NCI-H2171 treated with DMSO at 0.1 percent for 48 hours (cell line): ENCODE results near the gene SNAI1.

ENCODE experiments used
- DNase-seq: peaks from one replicate; lab custom pipeline; 2025; lab: John Stamatoyannopoulos, UW

Gene SNAI1

DNA sequence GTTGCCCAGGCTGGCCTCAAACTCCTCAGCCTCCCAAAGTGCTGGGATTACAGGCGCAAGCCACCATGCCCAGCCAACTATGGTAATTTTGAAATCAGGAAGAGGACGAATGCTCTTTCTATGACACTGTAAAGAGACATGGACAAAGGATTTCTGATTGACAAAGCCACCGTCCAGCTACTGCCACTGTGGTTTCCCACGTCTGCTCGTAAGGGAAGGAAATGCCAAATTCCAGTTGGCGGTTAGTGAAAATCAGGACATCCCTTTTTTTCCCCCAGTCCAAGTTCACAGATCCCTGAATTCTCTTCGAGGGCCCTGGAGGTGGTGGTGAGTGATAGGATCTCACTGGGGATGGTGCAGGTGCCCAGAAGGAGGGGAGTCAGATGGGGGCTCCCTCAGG lies 31.2 kb downstream of the SNAI1 start:
- DNase-seq = no peak

DNA sequence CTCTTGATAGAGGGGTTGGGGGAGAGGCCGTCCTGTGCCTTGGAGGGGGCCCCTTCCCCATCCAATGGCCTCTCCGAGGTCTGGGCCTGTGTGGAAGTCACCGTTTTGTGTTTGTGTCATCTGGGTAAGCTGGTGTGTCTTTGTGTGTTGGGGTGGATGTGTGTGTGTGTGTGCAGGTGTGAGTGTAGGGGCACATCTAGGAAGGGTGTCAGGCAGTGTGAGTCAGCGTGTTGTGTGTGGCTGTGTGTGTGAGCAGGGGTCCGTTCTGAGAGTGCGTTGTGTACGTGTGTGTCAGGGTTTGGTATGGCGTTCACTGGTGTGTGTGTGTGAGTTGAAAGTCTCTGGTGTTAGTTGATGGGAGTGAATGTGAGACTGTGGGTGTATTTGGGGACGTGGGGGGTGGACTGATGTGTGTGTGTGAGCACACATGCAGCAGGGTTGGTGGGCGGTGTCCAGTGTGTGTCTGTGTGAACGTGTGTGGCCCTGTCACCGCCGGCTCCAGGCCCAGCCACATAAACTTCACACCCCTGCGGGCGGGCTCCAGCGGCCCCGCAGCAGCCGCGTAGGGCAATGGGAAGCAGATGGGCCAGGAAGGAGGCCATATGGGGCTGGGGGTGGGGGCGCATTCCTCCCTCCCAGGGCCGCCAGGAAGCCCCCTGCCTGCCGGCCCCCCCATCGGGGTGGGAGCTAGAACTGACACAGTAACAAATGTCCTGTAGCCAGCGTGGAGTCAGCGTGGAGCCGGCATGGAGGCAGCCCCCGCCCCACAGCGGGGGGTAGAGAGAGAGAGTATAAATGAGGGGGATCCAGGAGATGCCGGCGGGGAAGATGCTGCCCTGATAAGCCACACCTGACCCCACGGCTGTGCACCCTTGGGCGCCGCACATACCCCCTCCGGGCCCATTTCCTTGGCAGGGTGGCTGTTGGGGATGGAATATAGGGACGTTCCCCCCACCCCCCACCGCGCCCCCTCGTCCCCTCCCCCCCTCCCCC lies 32.1 kb downstream of the SNAI1 start:
- DNase-seq = peak; percentile 73

DNA sequence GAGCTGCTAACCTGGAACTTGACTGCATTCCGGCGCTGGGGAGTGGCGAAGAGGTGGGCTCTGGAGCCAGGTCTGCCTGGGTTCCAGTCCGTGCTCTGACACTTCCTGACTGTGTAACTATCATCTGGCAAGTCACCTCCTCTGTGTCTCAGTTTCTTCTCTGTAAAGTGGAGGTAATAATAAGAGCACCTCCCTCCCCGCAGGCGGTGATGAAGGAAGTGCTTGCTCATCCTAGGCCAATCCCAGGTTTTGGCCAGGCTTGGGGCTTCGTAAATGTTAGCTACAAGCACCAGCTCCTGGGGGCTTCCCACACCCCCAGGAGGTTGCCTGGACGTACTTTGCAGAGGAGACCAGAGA lies 32.8 kb downstream of the SNAI1 start:
- DNase-seq = no peak

DNA sequence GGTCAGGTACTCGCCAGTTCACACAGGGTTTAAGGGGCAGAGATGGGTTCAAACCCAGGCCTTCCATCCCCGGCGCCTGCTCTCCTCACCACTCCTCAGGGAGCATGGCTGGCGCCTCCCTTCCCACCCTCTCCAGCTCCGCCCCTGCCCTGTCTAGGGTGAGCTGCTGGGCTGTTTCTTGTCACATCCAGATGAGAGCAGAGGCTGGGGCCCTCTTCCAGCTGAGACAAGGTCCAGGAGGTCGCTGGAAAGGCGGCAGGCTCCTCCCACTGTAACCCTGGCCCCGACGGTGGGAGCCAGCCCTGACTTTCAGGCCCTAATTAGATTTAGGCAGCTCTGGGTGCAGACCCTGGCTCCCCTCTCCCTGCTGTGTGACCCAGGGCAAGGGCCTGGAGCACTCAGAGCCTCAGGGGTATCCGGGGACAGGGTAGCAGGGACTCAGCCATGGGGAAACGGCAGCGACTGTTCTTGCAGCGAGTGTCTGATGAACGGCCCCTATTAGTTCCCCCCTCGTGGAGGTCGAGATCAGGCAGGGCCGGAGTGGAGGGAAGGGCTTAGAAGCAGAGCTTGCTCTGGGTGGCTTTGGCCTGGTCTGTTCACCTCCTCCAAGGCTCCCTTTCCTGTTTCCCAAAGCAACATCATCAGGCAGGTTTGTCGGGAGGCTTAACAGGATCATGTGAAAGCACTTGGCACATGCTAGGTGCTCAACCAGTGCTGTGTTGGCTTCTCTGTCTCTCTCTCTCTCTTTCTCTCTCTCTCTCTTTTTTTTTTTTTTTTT lies 33.4 kb downstream of the SNAI1 start:
- DNase-seq = peak; percentile 24

DNA sequence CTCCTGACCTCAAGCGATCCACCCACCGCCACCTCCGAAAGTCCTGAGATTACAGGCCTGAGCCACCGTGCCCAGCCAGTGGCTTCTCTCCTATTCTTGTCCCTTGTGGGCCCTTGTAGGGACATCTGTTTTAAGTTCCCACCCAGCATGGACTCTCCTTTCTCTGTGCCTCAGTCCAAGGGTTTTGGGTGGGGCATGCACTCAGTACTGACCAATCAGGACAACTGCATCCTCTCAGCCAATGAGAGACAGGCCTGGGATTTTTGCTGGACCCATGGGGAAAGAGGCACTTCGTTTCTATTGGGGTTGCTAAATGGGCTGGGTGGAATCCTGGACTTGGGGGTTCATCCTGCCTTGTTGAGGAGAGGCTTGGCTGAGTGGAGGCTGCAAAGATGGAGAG lies 34.4 kb downstream of the SNAI1 start:
- no peak for DNase-seq

DNA sequence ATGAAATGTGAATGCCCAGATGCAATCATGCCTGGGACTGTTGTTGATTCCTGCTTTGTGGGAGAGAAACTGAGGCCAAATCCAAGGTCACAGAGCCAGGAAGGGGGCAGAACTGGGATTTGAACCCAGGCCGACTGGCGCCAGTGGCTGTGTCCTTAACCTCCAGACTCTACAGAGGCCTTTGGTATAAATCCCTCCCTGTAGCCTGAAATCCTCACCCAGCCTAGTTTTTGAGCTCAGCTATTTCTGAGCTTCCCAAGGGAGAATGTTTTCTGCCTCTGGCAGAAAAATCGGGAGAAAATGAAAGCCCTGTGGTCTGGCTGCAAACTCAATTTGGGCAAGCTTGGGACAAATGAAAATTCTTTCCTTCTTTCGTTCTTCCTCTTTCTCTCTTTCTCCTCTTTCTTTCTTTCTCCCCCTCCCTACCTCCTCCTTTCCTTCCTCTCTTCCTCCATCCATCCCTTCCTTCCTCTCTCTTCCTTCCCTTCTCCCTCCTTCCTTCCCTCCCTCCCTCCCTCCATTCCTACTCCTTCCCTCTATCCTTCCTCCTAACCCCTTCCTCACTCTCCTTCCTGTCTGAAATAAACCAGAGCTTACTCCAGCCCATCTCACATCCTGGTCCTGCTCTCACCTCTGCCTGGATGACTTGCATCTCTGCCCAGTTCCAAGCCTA lies 34.9 kb downstream of the SNAI1 start:
- no peak for DNase-seq

DNA sequence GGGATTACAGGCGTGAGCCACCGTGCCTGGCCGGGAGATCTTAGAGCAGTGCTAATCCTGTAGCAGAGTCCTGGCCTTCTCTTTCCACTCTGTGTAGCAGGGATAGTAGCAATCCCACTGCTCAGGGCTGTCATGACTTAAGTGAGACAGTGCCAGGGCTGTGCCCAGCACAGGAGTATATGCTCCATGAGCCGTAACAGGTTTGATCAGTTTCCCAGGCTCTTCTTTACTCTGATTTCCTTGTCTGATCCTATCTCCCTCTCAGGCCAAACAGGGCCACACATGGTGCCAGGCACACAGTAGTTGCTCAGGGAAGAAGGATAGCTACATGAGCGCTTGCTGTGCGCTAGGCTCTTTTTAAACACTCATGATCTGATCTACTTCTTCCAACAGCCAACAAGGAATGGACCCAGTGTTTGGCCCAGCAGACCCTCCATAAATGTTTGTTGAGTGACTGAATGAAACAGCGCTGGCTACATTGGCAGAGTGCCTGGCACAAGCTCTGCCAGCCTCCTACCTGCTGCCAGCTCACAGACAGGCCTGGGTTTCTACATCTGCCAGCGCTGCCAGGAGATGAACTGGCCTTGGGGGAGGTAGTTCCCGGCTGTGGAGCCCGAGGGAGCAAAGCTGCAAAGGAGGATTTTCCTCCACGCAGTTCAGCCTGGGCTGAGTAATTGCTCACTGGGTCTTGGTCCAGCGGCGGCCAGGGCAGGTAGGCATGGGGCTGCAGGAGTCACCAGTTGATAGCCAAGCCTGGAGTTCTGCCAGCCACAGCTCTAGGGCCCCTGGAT lies 36.9 kb downstream of the SNAI1 start:
- DNase-seq = no peak

DNA sequence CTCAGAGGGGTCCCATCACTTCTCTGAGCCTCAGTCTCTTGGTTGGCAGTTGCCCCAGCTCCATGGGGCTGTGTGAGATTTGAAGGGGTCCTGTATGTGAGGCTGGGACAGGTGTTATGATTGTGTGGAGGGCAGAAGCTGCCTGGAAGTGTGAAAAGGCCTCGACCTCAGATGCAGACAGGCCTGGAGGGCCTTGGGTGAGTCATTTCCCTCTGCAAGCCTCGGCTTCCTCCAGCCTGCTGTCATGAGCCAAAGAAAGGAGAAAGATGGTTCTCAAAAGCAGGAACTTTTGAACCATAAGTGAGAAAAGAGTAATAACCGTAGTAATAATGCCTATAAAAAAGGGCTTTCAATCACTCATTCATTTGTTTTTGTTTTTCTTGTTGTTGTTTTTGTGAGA lies 37.5 kb downstream of the SNAI1 start:
- no peak for DNase-seq

DNA sequence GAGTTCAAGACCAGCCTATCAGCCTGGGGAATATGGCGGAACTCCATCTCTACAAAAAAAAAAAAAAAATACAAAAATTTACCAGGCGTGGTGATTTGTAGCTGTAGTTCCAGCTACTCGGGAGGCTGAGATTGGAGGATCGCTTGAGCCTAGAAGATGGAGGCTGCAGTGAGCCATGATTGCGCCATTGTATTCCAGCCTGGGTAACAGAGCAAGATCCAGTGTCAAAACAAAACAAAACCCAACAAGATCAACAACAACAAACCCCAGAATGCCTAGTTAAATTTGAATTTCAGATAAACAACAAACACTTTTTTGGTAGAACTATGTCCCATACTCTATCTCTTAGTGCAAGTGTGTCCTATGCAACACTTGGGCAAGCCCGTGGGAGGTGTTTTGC lies 39.9 kb downstream of the SNAI1 start:
- no peak for DNase-seq

DNA sequence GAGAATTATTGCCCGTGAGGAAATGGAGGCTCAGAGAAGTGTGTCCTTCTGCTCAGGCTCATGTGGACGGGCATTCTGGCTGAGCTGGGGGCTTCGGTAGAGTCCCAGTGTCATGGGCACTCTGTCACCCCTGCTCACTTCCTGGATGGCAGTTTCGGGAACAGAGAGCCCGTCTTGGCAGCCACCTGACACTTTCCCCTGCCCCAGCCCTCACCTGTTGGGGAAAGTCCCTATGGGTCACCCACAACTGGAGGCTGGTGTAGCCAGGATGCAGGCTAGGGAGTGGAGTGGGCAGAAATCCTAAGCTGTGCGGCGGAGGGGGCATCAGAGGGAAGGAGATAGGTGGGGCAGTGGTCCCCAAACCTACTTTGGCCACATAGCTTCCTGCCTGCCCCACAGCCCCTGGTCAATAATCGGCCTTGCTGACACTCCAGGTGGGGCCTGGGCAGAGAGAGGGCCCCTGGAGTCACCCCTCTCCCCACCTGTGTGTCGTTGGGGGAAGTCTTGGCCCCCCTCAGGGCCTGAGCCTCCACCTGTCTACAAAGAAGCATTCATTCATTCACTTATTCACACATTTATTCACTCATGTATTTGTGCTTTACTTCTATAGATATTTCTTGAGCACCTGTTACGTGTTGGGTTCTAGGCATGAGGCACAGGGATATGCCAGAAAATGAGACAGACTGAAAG lies 40.5 kb downstream of the SNAI1 start:
- no peak for DNase-seq

DNA sequence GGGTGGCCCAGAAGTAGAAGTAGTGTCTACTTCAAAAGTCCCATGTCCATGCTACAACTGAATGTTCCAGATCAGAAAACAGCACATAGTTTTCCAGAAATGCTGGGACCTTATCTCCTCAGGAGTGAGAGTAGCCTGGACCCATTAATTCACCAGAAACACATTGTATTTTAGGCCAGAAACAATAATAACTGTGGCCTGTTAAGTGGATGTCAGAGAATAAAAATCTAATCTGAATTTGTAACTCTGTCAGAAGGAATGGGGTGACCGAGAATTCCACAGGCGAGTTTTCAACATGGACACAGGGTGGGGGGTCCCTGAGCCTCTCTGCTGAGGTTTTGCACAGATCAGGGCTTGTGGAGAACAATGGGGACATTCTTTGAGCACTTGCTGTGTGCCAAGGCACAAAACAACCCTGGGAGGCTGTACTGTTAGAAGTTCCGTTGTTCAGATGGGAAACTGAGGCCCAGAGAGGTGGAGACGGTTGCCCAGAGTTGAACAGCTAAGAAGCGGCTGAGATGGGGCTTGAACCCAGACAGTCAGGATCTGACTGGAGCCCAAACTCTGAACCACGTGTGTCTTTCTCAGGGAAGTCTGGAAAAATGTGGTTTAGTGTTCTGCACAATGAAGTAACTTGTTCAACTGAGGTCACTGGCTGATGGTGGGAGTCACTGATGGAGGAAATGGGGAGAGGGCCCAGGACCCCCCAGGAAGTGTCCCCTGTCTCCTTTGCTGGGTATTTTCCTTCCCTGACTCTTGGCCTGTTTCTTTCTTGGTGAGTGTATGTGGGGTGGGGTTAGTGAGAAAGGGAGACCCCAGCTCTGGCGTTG lies 44.2 kb downstream of the SNAI1 start:
- DNase-seq = no peak

DNA sequence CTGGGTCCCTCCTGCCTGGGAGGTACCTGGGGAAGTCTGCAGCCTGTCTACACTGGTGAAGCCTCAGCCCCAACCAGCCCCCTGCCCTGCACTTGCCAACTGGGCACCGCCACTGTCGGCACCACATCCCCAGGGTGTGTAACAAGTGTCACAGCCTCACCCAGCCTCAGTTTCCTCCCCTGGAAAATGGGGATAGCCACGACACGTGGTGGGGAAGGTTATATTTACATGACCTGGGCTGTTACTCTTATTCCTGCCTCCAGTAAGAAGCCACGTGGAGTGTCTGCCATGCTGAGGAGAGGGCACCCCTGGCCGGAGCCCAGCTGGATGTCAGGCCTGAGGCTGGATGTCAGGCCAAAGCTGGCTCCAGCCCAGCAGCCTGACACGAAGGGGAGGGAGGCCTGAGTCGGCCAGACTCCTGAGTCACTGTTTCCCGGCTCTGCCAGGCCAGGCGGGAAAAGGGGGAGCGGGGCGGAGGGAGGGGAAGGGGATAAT lies 44.9 kb downstream of the SNAI1 start:
- no peak for DNase-seq

DNA sequence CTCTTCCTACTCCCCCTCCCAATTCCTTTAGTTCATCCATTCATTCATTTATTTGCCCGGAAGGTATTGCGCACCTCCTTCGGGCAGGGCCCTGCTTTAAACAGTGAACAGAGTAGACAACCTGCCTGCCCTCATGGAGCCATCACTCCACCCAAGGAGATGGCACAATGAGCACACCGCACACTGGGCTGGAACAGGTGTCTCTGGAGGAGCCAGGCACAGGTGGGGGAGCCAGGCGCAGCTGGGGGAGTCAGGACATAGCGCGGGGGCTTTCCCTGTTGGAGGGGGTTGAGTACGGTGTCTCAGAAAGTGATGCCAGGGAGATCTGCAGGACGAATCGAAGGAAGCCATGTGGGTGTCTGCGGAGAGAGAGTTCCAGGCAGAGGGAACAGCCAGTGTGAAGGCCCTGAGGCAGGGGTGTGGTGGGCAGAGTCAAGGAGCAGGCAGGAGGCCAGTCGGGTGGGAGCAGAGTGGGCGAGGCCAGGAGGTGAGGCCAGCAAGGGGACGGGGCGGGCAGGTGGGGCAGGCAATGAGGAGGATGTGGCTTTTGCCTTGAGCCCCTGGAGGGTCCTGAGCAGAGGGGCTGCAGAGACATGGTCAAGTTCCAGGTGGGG lies 46.4 kb downstream of the SNAI1 start:
- no peak for DNase-seq

DNA sequence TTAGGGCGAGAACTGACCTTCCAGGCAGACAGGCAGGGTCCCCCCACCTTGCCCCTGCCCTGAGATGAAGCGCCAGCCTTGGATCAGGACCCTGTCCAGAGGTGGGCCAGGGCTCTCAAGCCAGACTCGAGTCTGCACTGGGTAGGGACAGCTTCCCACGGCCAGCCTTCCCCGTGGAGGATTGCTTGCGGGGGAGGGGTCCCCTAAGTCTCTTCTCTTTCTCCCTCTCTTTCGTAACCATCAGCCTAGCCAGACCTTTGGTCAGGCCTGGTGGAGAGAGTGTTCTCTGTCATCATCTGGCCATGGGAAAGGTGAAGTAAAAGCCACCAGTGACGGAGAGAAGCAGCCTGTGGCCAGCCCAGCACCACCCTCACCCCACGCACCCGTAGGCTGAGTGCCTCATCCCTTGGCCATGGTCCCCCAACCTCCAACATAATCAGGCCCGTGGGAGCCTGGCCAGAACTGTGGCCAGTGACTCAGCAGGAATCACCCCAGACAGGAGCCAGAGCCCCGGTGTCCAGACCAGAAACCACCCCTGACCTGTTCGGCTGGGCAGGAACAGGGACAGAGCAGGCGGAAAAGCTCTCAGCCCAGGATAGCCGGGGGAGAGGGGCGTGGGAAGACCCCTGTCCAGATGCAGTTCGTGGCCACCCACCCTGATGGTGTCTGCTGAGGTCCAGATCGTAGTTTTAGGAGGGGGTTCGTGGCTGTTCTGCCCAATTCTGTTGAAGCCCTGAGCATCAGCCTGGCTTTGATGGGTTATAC lies 47.1 kb downstream of the SNAI1 start:
- DNase-seq = no peak

DNA sequence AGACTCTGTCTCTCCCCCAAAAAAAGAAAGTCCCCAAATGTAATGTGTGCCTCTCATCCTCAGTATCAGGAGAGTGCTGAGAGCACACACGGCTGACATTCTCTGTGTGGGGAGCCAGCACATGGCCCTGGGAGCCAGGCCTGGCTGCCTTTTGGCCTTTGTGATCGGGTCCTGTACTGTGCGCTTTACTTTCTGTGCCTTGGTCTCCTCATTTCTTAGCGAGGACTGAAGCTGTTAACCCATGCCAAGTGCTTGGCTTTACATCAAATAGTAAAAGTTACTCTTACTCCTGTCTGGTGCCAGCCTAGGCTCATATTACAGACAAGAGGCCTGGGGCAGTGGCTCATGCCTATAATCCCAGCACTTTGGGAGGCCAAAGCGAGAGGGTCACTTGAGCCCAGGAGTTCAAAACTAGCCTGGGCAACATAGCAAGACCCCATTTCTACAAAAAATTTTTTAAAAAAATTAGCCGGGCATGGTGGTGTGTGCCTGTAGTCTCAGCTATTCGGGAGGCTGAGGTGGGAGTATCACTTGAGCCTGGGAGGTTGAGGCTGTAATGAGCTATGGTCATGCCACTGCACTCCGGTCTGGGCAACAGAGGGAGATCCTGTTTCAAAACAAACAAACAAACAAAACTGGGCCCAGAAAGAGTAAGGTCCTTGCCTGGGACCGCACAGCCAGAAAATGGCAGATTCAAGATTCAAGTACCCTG lies 50.3 kb downstream of the SNAI1 start:
- no peak for DNase-seq

DNA sequence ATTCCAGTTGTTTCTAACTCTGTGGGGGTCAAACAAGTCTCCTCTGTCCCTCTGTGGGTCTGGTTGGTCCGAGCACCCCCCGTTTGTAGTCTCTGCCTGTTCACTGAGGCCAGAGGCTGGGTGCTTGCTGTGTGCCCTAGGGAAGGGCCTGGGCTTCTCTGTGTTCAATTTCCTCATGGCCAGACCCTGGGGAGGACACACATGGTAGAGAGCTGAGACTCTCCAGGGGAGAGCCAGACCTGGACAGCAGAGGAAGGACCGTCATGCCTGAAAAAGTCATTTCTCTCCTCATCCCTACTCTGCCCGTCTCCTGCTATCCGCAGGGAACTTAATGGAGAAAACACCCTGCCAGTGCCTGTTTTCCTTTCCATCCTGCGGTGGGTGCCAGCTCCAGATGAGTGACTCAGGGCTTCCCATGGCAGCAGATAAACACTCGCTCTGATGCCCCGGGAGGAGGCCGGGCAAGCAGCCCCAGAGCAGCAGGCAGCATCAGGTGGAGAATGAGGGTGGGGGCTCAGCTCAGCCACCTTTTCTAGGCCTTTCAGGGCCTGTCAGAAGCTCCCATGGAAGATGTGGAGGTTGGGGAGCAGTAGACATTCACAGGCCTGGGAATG lies 51.9 kb downstream of the SNAI1 start:
- DNase-seq = no peak

DNA sequence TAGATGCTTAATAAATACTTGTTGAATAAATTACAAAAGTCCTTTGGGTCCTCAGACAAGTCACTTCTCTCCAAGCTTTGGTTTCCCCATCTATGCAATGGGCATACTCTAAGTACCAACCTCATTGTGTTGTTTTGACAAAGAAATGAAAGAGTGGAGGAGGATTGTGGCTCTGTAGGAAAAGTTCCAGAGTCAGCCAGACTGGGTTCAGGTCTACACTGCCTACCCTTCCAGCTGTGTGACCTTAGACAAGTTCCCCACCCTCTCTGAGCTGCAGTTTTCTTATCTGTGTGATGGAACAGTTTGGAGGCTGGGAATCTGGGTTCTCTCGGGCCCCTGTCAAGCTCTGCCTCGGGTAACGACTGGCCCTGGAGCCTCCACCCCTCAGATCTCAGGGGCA lies 53.9 kb downstream of the SNAI1 start:
- no peak for DNase-seq

DNA sequence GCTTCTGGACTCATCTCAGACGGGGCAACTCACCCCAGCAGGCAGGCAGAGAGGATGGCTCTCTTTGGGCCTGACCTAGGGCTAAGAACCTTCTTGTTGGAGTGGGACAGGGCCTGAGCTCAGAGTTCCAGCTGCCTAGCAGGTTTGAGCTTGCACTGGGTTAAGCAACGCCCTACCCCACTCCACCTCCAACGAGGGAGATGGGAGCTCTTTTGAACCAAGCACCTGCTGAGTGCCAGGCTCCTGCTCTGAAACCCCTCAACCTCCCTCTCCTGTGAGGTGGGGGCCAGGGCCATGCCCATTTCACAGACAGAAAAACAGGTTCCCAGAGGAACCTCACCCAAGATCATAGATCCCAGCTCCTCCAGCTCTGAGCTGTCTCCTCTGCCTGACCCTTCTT lies 54.3 kb downstream of the SNAI1 start:
- DNase-seq = no peak
